ENCODE measurements around the gene AIFM2.

Gene AIFM2

GRCh38 chr10:70135046-70135445, 2.4 kb upstream of the AIFM2 start:
- in situ Hi-C loops (cut with MboI; ENCODE audit: low pct_unique_long_range_greater_than_20kb, low sequenced_read_pairs, unreplicated experiment), result no loop called here
- no peak for DNase-seq (ENCODE audit: low spot score)
- no peak for TF ChIP-seq CTCF (IDR thresholded peaks at IDR 0.05; ENCODE audit: extremely low read depth, insufficient read depth, missing control alignments)

GRCh38 chr10:70131560-70131937, 1.1 kb downstream of the AIFM2 start:
- in situ Hi-C loops (cut with MboI; ENCODE audit: low pct_unique_long_range_greater_than_20kb, low sequenced_read_pairs, unreplicated experiment), result no loop called here
- no peak for TF ChIP-seq CTCF (IDR thresholded peaks at IDR 0.05; ENCODE audit: extremely low read depth, insufficient read depth, missing control alignments)
- no peak for DNase-seq (ENCODE audit: low spot score)

GRCh38 chr10:70130878-70131559, 1.6 kb downstream of the AIFM2 start:
- DNase-seq (ENCODE audit: low spot score), result no peak
- no peak for TF ChIP-seq CTCF (IDR thresholded peaks at IDR 0.05; ENCODE audit: extremely low read depth, insufficient read depth, missing control alignments)
- in situ Hi-C loops (cut with MboI; ENCODE audit: low pct_unique_long_range_greater_than_20kb, low sequenced_read_pairs, unreplicated experiment), result no loop called here

GRCh38 chr10:70126700-70127395, 5.8 kb downstream of the AIFM2 start:
- no peak for DNase-seq (ENCODE audit: low spot score)
- TF ChIP-seq CTCF (IDR thresholded peaks at IDR 0.05; ENCODE audit: extremely low read depth, insufficient read depth, missing control alignments), result no peak
- in situ Hi-C loops (cut with MboI; ENCODE audit: low pct_unique_long_range_greater_than_20kb, low sequenced_read_pairs, unreplicated experiment), result no loop called here

GRCh38 chr10:70125918-70126552, 6.6 kb downstream of the AIFM2 start:
- DNase-seq (ENCODE audit: low spot score), result no peak
- TF ChIP-seq CTCF (IDR thresholded peaks at IDR 0.05; ENCODE audit: extremely low read depth, insufficient read depth, missing control alignments), result no peak

GRCh38 chr10:70124918-70125317, 7.7 kb downstream of the AIFM2 start:
- in situ Hi-C loops (cut with MboI; ENCODE audit: low pct_unique_long_range_greater_than_20kb, low sequenced_read_pairs, unreplicated experiment), result no loop called here
- TF ChIP-seq CTCF (IDR thresholded peaks at IDR 0.05; ENCODE audit: extremely low read depth, insufficient read depth, missing control alignments), result no peak
- no peak for DNase-seq (ENCODE audit: low spot score)

More at GRCh38 chr10:70125918-70126552, 6.6 kb downstream of the AIFM2 start:
- in situ Hi-C loops (cut with MboI; ENCODE audit: low pct_unique_long_range_greater_than_20kb, low sequenced_read_pairs, unreplicated experiment), result no loop called here

Data from GM13977 (cell line).